ENCODE data around the gene AASDH. TPM values are rescaled to one million over a fixed set of nuclear protein-coding genes. Genes with fewer than 3 reads are reported as not detected.

Gene AASDH, protein sequence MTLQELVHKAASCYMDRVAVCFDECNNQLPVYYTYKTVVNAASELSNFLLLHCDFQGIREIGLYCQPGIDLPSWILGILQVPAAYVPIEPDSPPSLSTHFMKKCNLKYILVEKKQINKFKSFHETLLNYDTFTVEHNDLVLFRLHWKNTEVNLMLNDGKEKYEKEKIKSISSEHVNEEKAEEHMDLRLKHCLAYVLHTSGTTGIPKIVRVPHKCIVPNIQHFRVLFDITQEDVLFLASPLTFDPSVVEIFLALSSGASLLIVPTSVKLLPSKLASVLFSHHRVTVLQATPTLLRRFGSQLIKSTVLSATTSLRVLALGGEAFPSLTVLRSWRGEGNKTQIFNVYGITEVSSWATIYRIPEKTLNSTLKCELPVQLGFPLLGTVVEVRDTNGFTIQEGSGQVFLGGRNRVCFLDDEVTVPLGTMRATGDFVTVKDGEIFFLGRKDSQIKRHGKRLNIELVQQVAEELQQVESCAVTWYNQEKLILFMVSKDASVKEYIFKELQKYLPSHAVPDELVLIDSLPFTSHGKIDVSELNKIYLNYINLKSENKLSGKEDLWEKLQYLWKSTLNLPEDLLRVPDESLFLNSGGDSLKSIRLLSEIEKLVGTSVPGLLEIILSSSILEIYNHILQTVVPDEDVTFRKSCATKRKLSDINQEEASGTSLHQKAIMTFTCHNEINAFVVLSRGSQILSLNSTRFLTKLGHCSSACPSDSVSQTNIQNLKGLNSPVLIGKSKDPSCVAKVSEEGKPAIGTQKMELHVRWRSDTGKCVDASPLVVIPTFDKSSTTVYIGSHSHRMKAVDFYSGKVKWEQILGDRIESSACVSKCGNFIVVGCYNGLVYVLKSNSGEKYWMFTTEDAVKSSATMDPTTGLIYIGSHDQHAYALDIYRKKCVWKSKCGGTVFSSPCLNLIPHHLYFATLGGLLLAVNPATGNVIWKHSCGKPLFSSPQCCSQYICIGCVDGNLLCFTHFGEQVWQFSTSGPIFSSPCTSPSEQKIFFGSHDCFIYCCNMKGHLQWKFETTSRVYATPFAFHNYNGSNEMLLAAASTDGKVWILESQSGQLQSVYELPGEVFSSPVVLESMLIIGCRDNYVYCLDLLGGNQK
- 16.2 TPM for total RNA-seq

DNA sequence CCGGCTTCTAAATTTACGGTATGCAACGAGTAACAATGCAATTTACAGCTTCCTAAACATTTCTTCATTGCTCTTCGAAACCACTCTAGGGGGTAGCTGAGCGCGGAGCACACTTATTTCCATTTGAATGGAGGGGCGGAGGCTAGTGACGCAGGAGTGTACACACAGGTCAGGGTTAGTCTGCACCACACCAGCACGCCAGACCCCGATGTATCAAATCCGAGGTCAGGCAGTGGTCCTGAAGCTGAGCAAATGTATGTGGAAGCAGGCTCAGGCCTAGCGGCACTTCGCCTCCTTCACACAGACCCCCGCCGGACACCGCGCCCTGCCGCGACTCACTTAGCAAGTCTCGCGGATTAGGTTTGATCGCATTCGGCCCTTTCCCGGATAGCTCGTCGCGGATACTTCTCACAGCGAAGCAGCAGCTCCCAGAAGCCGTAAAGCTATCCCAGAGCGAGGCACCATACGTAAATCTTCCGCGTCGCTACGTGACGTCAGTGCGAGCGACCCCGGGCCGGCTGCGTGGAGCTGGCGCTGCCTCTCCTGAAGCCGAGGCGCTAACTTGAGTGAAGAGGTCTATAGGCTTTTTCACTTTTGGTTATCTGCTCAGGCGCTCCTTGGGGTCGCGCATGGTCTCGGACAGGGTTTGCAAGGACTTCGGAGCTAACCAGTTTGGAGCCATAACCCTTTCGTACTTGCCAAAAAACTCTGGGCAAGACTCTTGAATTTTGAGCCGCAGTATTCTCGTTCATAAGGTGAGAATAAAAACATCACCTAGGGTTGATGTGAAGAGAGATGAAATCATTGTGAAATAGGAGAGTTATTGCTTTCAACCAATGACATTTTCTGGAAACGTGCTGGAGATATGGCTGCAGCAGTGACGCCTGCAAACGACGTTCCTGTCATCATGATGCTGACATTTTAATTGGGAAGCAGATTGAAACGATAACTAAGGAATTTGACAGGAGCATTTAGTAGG is at the start of gene AASDH:
AASDH (minus strand) TSS at position 469 of the 979 bp plus-strand sequence. CDS start 3,192 bp downstream, outside the sequence.
- DNase-seq (ENCODE audit: low spot score) (peak; percentile 96), ATAC-seq (peak; percentile 99)
- intact Hi-C loops (cut with DNase I), result no loop called here

DNA sequence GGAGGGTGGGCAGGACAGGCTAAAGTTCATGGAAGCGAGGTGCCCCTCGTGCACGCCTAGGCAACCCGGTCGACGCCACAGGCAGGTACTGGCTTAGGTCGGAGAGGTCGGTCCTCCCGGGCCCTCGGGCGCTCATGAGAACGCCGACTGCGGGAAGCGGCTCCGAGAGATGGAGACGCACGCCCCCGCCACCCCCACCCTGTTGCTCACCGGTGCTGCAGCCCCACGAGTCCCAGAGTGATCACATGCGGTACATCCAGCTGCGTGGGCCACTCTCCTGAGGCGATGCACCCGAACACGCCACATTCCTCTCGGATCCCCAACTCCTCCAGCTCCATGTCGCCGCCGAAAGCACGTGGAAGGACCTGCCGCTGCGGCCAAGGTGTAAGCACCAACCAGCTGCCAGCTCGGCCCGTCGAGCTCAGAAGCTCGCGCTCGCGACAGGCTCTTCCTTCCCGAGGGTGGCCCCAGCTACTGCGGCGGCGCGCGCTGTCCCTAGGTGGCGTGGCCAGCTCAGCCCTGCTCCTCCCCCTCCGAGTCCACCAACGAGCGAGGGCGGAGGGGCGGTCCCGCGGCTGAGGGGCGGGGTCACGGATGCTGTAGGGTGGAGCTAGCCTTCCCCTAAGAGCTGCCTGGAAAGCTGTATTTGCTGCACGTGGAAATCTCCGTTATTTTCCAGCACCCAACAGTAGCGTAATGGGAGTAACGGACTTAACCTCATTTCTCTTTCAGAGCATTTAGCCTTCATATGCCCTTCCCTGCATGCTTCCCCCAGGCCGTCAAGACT is 48.0 kb upstream of the AASDH start, which contains the start of gene PPAT:
PPAT (minus strand) TSS at position 476 of the 787 bp plus-strand sequence; CDS start at position 338, 138 bp downstream.
- ATAC-seq, result peak; percentile 97
- intact Hi-C loops (cut with DNase I), result no loop called here
- peak; percentile 99 for DNase-seq (ENCODE audit: low spot score)

DNA sequence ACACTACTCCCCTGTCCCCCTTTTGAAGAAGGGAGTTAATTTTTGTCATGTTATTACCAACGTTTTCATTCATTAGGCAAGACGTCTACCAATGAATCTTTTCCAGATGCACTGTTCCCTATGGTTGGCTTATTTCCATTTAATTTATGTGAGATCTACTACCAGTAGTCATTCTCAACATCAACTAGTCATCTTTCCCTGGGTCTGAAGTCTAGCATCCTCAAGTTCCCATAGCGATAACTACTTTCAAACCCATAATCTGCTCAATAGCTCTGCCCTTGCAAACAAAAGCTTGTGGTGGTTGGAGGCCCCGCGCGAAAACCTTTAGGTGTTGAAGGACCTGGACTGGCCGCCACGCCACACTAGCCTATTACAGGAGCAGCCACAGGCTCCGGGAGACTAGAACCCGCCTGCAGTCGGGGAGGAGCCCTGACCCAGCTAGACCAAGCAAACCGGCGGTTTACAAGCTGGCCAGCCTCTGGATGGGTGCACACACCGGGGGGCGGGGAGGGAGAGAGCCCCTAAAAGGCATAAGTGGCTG is 47.4 kb upstream of the AASDH start:
- intact Hi-C loops (cut with DNase I), result no loop called here
- DNase-seq (ENCODE audit: low spot score) (no peak), ATAC-seq (peak; percentile 22)

DNA sequence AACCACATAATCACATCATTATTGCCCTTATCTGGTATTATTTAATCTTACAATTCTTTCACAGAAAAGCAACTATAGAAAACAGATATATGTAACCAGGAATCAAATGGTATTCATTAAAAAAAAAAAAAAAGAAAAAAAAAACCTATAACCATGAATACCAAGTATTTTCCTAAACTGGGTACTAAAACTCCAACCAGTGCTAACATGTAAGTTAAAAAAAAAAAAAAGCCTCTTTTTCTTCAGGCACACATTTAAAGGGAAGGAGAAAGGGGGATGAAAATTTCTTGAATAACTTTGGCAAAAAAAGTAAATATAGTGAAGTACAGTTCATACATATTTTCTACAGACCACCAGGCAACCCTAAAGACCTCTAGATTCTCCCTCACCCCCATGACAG is 46.0 kb upstream of the AASDH start:
- intact Hi-C loops (cut with DNase I), result no loop called here

DNA sequence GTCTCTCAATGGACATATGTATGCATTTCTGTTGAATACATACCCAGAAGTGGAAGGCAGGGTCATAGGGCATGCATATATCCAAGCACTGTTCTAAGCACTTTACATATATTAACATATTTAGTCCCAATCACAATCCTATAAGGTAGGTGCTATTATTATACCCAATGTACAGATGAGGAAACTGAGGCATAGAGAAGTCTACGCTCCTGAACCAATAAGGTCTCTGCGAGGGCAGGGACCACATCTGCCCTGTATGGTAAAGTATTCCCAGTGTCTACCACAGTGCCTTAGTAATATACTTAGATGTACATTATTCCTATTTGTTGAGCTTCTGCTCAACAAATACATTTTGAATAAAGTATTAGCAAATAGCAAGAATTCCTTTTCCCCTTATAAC is 42.9 kb upstream of the AASDH start:
- intact Hi-C loops (cut with DNase I), result no loop called here
- ATAC-seq, result no peak
- DNase-seq (ENCODE audit: low spot score), result no peak

More for the DNA sequence above, 46.0 kb upstream of the AASDH start:
- DNase-seq (ENCODE audit: low spot score), result no peak
- no peak for ATAC-seq

DNA sequence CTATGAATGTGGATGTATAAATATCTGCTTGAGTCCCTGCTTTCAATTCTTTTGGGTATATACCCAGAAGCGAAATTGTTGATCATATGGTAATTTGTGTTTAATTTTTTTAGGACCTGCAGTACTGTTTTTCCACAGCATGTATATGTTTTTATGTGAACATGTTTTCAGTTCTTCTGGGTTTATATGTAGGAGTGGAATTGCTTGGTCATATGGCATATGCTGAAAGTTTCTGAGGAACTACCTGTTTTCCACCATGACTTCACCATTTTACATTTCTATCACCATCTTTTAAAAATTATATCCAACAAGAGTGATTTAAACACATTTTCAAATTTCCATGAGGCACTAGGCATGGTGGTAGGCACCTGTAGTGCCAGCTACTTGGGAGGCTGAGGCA is 39.9 kb upstream of the AASDH start:
- ATAC-seq (no peak), DNase-seq (ENCODE audit: low spot score) (no peak)
- intact Hi-C loops (cut with DNase I), result no loop called here

DNA sequence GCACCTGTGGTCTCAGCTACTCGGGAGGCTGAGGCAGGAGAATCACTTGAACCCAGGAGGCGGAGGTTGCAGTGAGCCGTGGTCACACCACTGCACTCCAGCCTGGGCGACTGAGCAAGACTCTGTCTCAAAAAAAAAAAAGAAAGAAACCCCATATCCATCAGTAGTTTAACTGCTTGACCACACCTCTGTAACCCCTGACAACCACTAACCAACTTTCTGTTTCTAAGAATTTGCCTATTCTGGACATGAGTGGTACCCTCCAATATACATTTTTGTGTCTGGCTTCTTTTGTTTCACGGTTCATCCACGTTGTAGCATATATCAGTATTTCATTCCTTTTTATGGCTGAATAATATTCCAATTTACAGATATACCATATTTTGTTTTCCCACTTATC is 39.0 kb upstream of the AASDH start:
- intact Hi-C loops (cut with DNase I), result no loop called here
- DNase-seq (ENCODE audit: low spot score) (no peak), ATAC-seq (no peak)

DNA sequence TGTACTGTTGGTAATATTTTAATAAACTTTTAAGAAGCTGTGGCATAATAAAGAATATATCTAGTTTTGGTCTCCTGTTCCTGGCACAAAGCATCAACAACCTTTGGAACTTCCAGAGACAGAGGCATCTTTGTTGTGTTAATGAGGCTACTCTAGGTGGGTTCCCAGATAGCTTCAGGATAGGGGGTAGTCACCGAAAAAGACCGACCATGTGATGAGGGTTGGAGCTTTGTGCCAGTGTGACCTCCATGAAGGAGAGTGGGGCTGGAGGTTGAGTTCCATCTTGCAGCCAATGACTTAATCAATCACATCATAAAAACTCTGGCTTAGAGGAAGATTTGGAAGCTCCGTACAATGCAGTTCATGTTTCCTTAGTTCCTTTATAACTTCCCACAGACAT is 38.2 kb upstream of the AASDH start:
- DNase-seq (ENCODE audit: low spot score) (no peak), ATAC-seq (no peak)
- intact Hi-C loops (cut with DNase I), result no loop called here

DNA sequence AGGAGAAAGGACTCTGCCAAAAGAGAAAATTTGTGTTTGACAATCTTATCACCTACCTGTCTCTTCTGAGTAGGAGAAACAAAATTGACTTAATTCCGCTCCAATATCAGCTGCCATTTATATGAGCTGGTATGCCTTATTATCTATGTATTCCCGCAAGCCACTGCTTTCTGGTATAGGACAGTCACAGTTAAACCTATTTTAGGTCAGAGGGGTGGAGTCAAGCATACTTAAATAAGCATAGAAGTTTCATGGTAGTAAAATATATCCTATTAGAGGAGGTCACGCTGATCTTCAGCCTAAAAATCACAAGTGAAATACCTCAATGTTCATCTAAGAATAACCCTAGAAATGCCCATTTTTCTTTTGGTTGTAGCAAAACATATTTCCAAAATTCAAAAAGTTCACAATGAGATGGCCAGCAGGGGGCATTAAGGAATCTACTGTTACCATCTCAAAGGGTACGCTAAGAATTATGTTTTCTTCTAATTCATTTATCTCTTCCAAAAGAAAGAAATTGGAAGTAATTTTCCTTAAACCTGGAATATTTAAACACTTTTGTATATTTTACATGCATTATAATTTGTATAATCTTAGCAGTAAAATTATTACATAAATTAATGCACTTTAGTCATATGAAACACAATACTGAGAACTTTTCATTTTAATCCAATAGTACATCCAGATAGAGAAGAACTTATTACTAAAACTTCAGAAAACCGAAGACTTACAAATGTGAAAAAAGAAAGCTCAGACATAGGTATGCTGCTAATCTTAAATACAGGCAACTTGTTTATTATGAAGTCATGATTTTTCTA is 37.6 kb upstream of the AASDH start:
- DNase-seq (ENCODE audit: low spot score), result no peak
- intact Hi-C loops (cut with DNase I), result no loop called here
- ATAC-seq, result no peak

DNA sequence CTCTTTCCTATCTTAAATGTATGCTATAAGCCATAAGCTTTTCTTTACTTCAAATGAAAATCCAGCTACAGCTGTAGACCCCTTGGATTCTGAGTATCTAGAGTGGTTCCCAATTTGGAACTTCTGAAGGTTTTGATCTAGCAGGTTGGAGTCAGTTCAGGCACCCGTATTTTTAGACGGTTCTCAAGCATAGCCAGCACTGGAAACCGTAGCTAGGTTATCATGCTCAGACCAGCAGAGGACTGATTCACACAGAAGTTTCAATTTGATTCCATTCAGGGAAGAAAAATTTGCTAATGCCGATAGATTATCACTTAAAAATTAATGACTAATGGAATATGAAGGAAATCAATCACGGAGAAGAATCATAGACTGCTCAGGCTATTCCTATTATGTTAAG is 36.9 kb upstream of the AASDH start:
- ATAC-seq (no peak), DNase-seq (ENCODE audit: low spot score) (no peak)
- intact Hi-C loops (cut with DNase I), result no loop called here

DNA sequence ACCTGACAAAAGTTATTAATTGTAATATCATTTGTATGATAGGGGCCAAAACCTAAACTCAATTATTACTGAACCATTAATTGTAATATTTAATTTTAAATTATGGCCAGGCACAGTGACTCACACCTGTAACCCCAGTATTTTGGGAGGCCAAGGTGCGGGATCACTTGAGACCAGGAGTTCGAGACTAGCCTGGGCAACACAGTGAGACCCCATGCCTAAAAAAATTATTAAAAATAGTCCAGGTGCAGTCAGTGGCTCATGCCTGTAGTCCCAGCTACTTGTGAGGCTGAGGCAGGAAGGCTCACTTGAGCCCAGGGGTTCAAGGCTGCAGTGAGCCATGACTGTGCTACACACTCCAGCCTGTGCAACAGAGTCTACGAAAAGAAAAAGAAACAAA is 30.1 kb upstream of the AASDH start:
- ATAC-seq (no peak), DNase-seq (ENCODE audit: low spot score) (no peak)
- intact Hi-C loops (cut with DNase I), result no loop called here

DNA sequence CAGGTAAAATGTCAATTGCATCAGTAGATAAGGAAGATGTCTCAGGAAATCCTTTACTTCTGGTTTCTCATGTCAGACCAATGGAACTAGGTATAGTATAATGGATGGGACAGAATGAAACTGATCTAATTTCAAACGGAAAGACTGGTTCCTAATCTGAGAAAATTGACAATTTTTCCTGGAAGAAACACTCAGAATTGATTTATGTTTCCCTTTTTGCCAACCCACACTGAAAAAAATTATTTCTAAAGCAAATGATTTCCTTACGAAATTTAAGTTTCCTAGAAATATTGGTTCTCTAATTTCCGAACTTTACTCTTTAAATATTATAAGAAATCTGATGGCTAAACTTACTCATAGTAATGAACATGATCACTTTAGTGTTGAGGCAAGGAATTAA is 29.1 kb upstream of the AASDH start:
- no peak for ATAC-seq
- intact Hi-C loops (cut with DNase I), result no loop called here

DNA sequence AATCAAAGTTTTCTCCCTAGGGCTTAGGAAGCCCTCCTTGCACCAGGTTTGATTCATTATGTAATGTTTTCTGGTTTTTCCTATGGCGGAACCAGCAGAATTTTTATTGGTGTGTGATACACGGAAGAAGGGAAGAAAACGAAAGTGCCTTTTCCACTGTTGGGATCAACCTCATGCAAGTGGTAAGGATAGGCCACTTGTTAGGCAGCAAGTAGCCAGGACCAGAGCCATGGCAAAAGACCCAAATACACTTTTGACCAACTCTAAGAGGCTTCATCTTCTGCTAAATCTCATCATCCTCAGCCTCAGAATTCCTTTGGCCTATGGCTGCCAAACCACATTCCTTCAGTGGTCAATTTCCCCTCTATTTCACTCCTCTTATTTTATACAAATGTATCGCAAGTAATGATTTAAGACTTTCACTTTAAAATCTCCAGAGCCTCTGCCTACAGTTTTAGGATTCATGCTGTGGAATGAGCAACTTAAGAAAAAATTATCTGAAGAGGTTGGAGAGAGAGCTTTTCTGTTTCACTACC is 26.9 kb upstream of the AASDH start:
- intact Hi-C loops (cut with DNase I), result no loop called here
- DNase-seq (ENCODE audit: low spot score), result no peak
- ATAC-seq, result no peak

More for the DNA sequence above, 29.1 kb upstream of the AASDH start:
- DNase-seq (ENCODE audit: low spot score), result no peak

DNA sequence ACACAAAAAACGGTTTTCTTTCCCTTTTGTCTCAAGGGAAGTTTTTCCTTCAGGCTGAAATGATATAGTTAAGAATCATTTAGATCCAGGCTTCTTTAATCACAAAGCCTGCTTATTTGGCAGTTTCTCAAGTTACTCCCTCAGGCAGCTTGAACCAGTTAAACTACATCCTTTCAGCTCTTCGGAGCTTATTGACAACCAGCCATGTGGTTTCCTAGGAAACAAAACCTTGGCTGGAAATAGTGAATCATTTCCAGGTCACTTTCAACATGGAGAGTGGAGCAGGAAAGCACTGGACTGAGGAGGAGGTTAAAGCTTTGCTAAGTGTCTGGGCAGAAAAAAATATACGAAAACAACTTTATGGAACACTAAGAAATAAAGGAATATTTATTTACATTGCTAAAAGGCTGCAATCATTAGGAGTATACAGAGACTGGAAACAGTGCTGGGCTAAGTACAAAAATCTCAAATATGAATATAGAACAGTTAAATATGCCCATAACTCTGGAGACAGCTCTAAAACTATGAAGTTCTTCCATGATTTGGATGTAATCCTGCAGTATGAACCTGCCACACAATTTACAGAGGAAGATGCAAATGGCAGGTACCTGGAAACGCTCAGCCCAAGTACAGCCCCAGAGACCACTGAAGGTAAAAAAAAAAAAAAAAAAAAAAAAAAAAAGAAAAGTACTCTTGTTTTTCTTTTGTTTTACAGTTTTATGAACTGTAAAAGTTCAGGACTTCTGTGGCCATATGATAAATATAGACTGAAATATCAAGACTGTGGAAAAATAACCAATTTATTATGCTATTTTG is 23.2 kb upstream of the AASDH start:
- DNase-seq (ENCODE audit: low spot score), result no peak
- intact Hi-C loops (cut with DNase I), result no loop called here
- peak; percentile 98 for ATAC-seq

DNA sequence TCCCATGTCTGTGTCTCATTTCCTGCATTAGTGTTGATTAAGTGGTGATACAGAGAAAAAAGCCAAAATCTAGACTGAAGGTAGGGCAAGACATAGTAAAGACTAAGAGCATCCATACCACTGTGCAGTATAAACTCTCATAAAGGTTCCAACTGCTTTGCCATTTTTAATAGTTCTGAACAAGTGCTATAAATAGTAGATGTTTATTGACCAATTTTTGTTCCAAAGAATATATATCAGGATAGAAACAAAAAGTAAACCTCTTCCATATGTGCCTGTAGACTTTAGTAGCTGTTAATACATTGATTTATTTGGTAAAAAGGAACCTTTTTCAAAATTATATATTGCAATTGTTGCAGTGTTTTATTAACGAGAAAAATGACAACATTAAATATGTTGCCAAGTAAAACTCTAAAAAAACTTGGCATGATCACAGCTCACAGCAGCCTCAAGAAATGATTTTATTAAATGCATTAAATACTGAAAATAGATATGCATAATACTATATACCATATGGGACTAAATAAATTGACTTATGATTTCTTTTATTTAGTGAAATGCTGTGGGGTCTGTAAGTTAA is 22.3 kb upstream of the AASDH start:
- DNase-seq (ENCODE audit: low spot score), result no peak
- ATAC-seq, result no peak
- intact Hi-C loops (cut with DNase I), result no loop called here
